GM23338 (cell line): Measurements from ENCODE around the gene MEGF11. TPM values are rescaled to one million over a fixed set of nuclear protein-coding genes. Genes with fewer than 3 reads are reported as not detected.

Source experiments
- ATAC-seq: fragments of 200-7000 bp; cut with Tn5 transposase; 3 replicates; pipeline ENCODE4 v1.9.1; 2020
- DNase-seq: peaks from one replicate; pipeline ENCODE4 v3.0.0-alpha.2; 2015; ENCODE audit warnings: low spot score
- H2AFZ ChIP-seq: fragments of 200-600 bp; sonication (generic); 2 replicates; pipeline ENCODE4 v1.8.0; 2016; ENCODE audit warnings: antibody characterized with exemption, mild to moderate bottlenecking, moderate library complexity
- H3F3A ChIP-seq: fragments of 200-600 bp; sonication (generic); replicated peaks from 2 replicates; pipeline ENCODE4 v1.8.0; 2017; ENCODE audit warnings: antibody characterized with exemption, mixed run types, low read depth
- H3K27ac ChIP-seq: fragments of 200-600 bp; sonication (generic); 2 replicates; pipeline ENCODE4 v1.6.1; 2016; ENCODE audit warnings: low read depth
- H3K27me3 ChIP-seq: fragments of 200-600 bp; sonication (generic); 2 replicates; pipeline ENCODE4 v1.8.0; 2016; ENCODE audit warnings: mild to moderate bottlenecking, mixed run types, moderate library complexity; ENCODE audit not compliant: insufficient read depth
- H3K36me3 ChIP-seq: fragments of 200-600 bp; sonication (generic); 2 replicates; pipeline ENCODE4 v1.8.0; 2016; ENCODE audit warnings: mild to moderate bottlenecking; ENCODE audit not compliant: insufficient read depth
- H3K4me1 ChIP-seq: fragments of 200-600 bp; sonication (generic); 2 replicates; pipeline ENCODE4 v1.8.0; 2016; ENCODE audit warnings: mild to moderate bottlenecking, moderate library complexity; ENCODE audit not compliant: insufficient read depth
- H3K4me2 ChIP-seq: fragments of 200-600 bp; sonication (generic); 2 replicates; pipeline ENCODE4 v1.7.1; 2017; ENCODE audit warnings: mixed run types
- H3K4me3 ChIP-seq: fragments of 200-600 bp; sonication (generic); 2 replicates; pipeline ENCODE4 v1.6.1; 2016; ENCODE audit warnings: mixed run types
- H3K79me2 ChIP-seq: fragments of 200-600 bp; sonication (generic); replicated peaks from 2 replicates; pipeline ENCODE4 v1.8.0; 2017; ENCODE audit warnings: mild to moderate bottlenecking; ENCODE audit not compliant: insufficient read depth
- H3K9me2 ChIP-seq: fragments of 200-600 bp; sonication (generic); 2 replicates; pipeline ENCODE4 v1.8.0; 2017; ENCODE audit not compliant: insufficient read depth
- H4K20me1 ChIP-seq: fragments of 200-600 bp; sonication (generic); replicated peaks from 2 replicates; pipeline ENCODE4 v1.8.0; 2017; ENCODE audit warnings: mild to moderate bottlenecking; ENCODE audit not compliant: insufficient read depth
- H3K27ac Mint-ChIP-seq: 2 replicates; pipeline ENCODE4 v1.8.0; 2020; ENCODE audit warnings: inconsistent platforms, mild to moderate bottlenecking, moderate library complexity, mixed read lengths
- H3K27me3 Mint-ChIP-seq: 3 replicates; pipeline ENCODE4 v1.8.0; 2022; ENCODE audit warnings: low read depth, mild to moderate bottlenecking, moderate library complexity, mixed read lengths, inconsistent platforms; ENCODE audit not compliant: insufficient read depth, poor library complexity
- H3K36me3 Mint-ChIP-seq: 3 replicates; pipeline ENCODE4 v1.8.0; 2021; ENCODE audit warnings: low read depth, mild to moderate bottlenecking, inconsistent platforms, moderate library complexity, mixed read lengths
- H3K4me1 Mint-ChIP-seq: 3 replicates; pipeline ENCODE4 v1.8.0; 2020; ENCODE audit warnings: mild to moderate bottlenecking, inconsistent platforms, mixed read lengths
- H3K4me3 Mint-ChIP-seq: 3 replicates; pipeline ENCODE4 v1.8.0; 2021; ENCODE audit warnings: moderate library complexity, mild to moderate bottlenecking, inconsistent platforms, mixed read lengths
- H3K9me3 Mint-ChIP-seq: 3 replicates; pipeline ENCODE4 v1.8.0; 2020; ENCODE audit warnings: moderate library complexity, mild to moderate bottlenecking, inconsistent platforms, mixed read lengths
- EZH2 ChIP-seq: fragments of 200-600 bp; sonication (generic); IDR thresholded peaks from one replicate; pipeline ENCODE4 v1.8.0; 2017; ENCODE audit warnings: antibody characterized with exemption, mild to moderate bottlenecking, low read depth; ENCODE audit not compliant: unreplicated experiment
- EZH2phosphoT487 ChIP-seq: fragments of 200-600 bp; sonication (generic); IDR thresholded peaks from one replicate; pipeline ENCODE4 v1.8.1; 2018; ENCODE audit warnings: antibody characterized with exemption; ENCODE audit not compliant: unreplicated experiment
- NANOG ChIP-seq: IDR thresholded peaks from 2 replicates; pipeline ENCODE4 v1.6.1; 2016; ENCODE audit warnings: antibody characterized with exemption, borderline replicate concordance
- POLR2AphosphoS5 ChIP-seq: IDR thresholded peaks from 2 replicates; pipeline ENCODE4 v1.6.1; 2016; ENCODE audit warnings: antibody characterized with exemption, low read depth
- STAT1 ChIP-seq: IDR thresholded peaks from one replicate; pipeline ENCODE4 v1.6.1; 2016; ENCODE audit warnings: antibody characterized with exemption; ENCODE audit not compliant: unreplicated experiment
- ZNF114 ChIP-seq: fragments of 250-450 bp; sonication (Bioruptor Pico); IDR thresholded peaks from 2 replicates; pipeline ENCODE4 v1.5.0; 2020; ENCODE audit warnings: mild to moderate bottlenecking, moderate library complexity
- ZNF331 ChIP-seq: fragments of 250-450 bp; sonication (Bioruptor Pico); IDR thresholded peaks from 2 replicates; pipeline ENCODE4 v1.5.0; 2020; ENCODE audit warnings: low read depth, mild to moderate bottlenecking, moderate library complexity
- polyA plus RNA-seq: library from polyadenylated mRNA; unstranded; fragments of >200 nt; fragmentation: Nextera tagmentation; extraction: Ambion mirVana; gene quantifications from 2 replicates; pipeline ENCODE4 v1.2.1, GENCODE V29; 2016
- total RNA-seq: library from RNA; depleted of rRNA; stranded (reverse); fragments of >200 nt; shearing (Covaris generic); gene quantifications from 2 replicates; pipeline ENCODE4 v1.2.3, GENCODE V29; 2014
- TF ChIP-seq, protein P1 (sequence below): IDR thresholded peaks from 2 replicates; pipeline ENCODE4 v1.6.1; 2016; ENCODE audit warnings: antibody characterized with exemption
- TF ChIP-seq, protein P2 (sequence below), 2 experiments: fragments of 200-600 bp in 1 of 2; sonication (generic) in 1 of 2; conservative IDR thresholded peaks; 2 replicates each; pipeline versions ENCODE4 v1.5.1 to v1.6.1; 2016 to 2017; ENCODE audit warnings: antibody characterized with exemption in 2 of 2, low read depth in 2 of 2, mild to moderate bottlenecking in 2 of 2, moderate library complexity in 1 of 2

Gene MEGF11
- total and polyA plus RNA-seq, 2 experiments from 2014 or later = 1.3 to 1.9 TPM

DNA sequence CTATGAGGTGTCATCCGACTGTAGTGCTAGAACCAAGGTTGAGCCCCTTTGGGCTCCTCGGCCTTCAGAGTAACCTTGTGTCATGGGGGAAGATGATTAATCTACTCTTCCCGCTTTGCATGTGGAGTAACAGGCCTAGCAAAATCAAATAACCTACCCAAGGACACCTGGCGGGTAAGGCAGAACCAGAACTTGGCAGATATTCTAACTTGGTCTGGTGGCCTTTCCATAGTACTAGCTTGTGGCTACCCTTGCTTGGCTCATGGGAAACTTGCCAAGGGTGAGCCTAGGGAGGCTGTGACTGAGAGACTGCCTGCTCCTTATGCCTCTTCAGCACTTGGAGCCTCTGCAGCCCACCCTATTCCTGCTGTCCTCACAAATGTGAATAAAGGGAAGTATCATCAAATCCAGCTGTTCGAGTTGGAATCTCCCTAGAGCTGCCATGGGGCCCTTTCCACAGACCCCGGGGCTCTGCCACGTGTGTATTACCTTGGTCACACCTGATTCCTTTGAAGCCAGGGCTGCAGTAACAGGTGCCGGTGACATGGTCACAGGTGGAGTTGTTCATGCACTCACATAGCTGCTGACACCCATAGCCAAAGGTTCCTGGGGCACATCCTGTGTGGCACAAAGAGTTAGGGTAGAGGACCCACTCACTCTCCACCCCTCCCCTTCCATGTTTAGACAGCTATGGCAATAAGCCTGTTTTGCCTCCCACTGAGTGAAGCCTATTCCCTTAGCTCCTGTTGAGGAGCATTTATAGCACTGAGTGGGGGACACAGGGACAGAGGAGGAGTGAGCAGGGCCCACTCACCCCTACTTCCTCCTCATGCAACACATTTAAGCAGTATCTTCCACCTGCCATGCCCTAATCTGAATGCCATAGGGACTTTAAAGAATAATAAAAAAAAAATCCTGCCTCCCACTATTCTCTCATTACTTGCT, 338.3 kb downstream of the MEGF11 start (continued):
- TF ChIP-seq, protein P1, sequence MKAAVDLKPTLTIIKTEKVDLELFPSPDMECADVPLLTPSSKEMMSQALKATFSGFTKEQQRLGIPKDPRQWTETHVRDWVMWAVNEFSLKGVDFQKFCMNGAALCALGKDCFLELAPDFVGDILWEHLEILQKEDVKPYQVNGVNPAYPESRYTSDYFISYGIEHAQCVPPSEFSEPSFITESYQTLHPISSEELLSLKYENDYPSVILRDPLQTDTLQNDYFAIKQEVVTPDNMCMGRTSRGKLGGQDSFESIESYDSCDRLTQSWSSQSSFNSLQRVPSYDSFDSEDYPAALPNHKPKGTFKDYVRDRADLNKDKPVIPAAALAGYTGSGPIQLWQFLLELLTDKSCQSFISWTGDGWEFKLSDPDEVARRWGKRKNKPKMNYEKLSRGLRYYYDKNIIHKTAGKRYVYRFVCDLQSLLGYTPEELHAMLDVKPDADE = no peak
- TF ChIP-seq ZNF331 (CRISPR knock-in tag) (no peak), ZNF114 (CRISPR knock-in tag) (no peak), STAT1 (no peak)

DNA sequence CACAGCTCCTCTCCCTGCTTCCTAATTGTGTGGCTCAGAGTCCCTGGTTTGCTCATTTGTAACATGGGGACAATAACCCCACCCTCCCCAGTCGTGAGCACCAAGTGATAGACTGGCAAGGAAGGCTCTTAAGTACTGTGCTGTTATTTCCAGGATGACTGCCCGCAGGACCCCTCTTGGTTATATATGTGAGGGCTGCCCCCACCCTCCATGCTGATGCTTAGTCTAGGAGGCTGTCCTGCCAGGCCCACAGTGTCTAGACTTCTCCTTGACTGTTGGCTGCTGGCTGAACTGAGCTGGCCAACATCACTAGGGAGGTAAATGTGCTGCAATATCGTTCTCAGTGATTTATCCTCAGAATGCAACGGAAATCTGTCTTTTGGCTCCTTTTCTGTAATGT, 339.2 kb downstream of the MEGF11 start:
- no peak overlapping the region for H3K27ac ChIP-seq
- no peak overlapping the region for H3K4me2 ChIP-seq
- no peaks in the 10 kb centered on the region for H3K36me3 ChIP-seq
- H3F3A ChIP-seq = no peaks in the 10 kb centered on the region
- no peaks in the 10 kb centered on the region for H3K9me2 ChIP-seq
- Mint-ChIP-seq H3K4me1 (peaks cover 16% of the 10 kb centered on the region; the same call in 2 of the 3 replicates), H3K27me3 (peaks cover 4% of the 10 kb centered on the region), H3K36me3 (peaks cover 5% of the 10 kb centered on the region; the same call in 1 of the 3 replicates), H3K27ac (no peak overlapping the region), H3K4me3 (no peak overlapping the region), H3K9me3 (no peaks in the 10 kb centered on the region)
- no peak for TF ChIP-seq POLR2AphosphoS5
- no peak for TF ChIP-seq EZH2phosphoT487
- no peaks in the 10 kb centered on the region for H3K27me3 ChIP-seq
- H2AFZ ChIP-seq = no peak overlapping the region
- H3K4me3 ChIP-seq = no peak overlapping the region
- DNase-seq (no peak), ATAC-seq (no peak)
- H4K20me1 ChIP-seq = 0 out of 2 replicates have a peak, but pooled peaks cover 2% of the 10 kb centered on the region
- no peaks in the 10 kb centered on the region for H3K79me2 ChIP-seq
- H3K4me1 ChIP-seq = no peaks in the 10 kb centered on the region

DNA sequence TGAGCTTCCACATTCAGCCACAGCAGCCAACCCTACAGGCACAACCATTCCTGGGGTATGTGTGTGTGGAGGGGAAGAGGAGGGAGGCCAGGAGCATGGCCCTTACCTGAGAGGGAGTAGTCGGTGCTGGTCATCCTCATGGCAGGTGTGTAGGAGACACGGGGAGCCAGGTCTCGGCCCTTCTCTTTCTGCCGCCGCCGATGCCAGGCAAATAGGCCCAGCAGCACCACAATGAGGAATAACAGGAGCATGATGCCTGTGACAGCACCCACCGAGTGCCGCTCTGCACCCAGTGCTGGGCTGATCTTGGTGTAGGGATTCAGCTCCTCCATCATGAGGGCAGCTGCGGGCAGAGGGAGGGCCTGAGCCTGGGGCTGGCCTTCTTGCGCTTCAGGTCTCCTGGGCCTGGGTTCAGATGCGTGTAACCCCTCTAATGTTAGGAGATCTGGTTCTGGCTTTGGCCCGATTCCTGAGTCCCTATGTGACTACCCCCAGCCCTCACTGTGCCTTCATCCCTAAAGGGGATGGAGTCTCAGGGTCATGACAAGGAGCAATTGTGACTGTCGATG, 339.8 kb downstream of the MEGF11 start:
- peaks cover 5% of the 10 kb centered on the region; the same call in 1 of the 3 replicates for H3K36me3 Mint-ChIP-seq
- no peaks in the 10 kb centered on the region for H3K79me2 ChIP-seq
- no peak overlapping the region for H3K4me3 Mint-ChIP-seq
- peaks cover 16% of the 10 kb centered on the region; the same call in 2 of the 3 replicates for H3K4me1 Mint-ChIP-seq
- DNase-seq (no peak), ATAC-seq (no peak)
- H3K27me3 Mint-ChIP-seq = peaks cover 4% of the 10 kb centered on the region
- no peak overlapping the region for H3K27ac Mint-ChIP-seq
- no peaks in the 10 kb centered on the region for H3K27me3 ChIP-seq
- no peaks in the 10 kb centered on the region for H3F3A ChIP-seq
- no peaks in the 10 kb centered on the region for H3K4me1 ChIP-seq
- no peak overlapping the region for H2AFZ ChIP-seq
- H3K4me3 ChIP-seq = no peak overlapping the region
- no peaks in the 10 kb centered on the region for H3K9me2 ChIP-seq
- H3K4me2 ChIP-seq = no peak overlapping the region
- no peak overlapping the region for H3K27ac ChIP-seq
- no peaks in the 10 kb centered on the region for H3K36me3 ChIP-seq
- 0 out of 2 replicates have a peak, but pooled peaks cover 2% of the 10 kb centered on the region for H4K20me1 ChIP-seq
- H3K9me3 Mint-ChIP-seq = no peaks in the 10 kb centered on the region
- TF ChIP-seq NANOG (no peak), EZH2 (no peak), ZNF114 (CRISPR knock-in tag) (no peak), EZH2phosphoT487 (no peak), POLR2AphosphoS5 (no peak)
- TF ChIP-seq, protein P1 = no peak
- TF ChIP-seq, protein P2, sequence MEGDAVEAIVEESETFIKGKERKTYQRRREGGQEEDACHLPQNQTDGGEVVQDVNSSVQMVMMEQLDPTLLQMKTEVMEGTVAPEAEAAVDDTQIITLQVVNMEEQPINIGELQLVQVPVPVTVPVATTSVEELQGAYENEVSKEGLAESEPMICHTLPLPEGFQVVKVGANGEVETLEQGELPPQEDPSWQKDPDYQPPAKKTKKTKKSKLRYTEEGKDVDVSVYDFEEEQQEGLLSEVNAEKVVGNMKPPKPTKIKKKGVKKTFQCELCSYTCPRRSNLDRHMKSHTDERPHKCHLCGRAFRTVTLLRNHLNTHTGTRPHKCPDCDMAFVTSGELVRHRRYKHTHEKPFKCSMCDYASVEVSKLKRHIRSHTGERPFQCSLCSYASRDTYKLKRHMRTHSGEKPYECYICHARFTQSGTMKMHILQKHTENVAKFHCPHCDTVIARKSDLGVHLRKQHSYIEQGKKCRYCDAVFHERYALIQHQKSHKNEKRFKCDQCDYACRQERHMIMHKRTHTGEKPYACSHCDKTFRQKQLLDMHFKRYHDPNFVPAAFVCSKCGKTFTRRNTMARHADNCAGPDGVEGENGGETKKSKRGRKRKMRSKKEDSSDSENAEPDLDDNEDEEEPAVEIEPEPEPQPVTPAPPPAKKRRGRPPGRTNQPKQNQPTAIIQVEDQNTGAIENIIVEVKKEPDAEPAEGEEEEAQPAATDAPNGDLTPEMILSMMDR (conservative IDR thresholded peaks at IDR 0.05; ENCODE audit: low read depth in 2 of 2) = no peak
